Measurements from ENCODE around the gene CALY.

DNA sequence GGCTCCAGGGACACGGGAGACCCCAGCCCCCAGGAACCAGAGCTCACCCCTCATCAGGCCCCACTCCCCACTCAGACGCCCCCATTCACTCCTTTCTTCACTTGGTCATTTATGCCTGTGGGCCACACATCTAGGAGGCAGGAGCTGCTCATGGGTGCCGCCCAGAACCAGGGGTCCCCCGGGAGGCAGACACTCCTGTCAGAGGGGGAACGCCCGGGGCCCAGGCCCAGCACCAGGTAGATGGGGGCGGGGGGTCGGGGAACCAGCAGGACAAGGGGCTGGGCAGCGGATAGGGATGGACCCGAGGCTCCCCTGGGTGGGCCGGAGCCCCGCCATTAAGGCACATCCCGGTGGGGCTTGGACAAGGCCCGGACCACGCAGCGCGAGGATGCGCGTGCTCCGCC lies 11.8 kb downstream of the CALY start:
- TF ChIP-seq, protein P1, sequence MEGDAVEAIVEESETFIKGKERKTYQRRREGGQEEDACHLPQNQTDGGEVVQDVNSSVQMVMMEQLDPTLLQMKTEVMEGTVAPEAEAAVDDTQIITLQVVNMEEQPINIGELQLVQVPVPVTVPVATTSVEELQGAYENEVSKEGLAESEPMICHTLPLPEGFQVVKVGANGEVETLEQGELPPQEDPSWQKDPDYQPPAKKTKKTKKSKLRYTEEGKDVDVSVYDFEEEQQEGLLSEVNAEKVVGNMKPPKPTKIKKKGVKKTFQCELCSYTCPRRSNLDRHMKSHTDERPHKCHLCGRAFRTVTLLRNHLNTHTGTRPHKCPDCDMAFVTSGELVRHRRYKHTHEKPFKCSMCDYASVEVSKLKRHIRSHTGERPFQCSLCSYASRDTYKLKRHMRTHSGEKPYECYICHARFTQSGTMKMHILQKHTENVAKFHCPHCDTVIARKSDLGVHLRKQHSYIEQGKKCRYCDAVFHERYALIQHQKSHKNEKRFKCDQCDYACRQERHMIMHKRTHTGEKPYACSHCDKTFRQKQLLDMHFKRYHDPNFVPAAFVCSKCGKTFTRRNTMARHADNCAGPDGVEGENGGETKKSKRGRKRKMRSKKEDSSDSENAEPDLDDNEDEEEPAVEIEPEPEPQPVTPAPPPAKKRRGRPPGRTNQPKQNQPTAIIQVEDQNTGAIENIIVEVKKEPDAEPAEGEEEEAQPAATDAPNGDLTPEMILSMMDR (IDR thresholded peaks at IDR 0.05) = no peak
- TF ChIP-seq POLR2A (IDR thresholded peaks at IDR 0.05) = no peak
